ENCODE measurements around the gene PSEN1.

Gene PSEN1

GRCh38 chr14:73240816-73241480 lies 104.6 kb downstream of the PSEN1 start:
- no peak for DNase-seq (ENCODE audit: low read depth)

- DNase-seq (ENCODE audit: low read depth): no peak
These were observed 105.3 kb downstream of the PSEN1 start for GRCh38 chr14:73241481-73242165.

GRCh38 chr14:73242357-73242901 lies 106.1 kb downstream of the PSEN1 start:
- DNase-seq (ENCODE audit: low read depth): no peak

GRCh38 chr14:73243341-73243740 lies 107.0 kb downstream of the PSEN1 start:
- no peak for DNase-seq (ENCODE audit: low read depth)

- no peak for DNase-seq (ENCODE audit: low read depth)
These were observed 107.4 kb downstream of the PSEN1 start for GRCh38 chr14:73243748-73244147.

- no peak for DNase-seq (ENCODE audit: low read depth)
These were observed 108.4 kb downstream of the PSEN1 start for GRCh38 chr14:73244541-73245290.

GRCh38 chr14:73245480-73246325 lies 109.4 kb downstream of the PSEN1 start:
- peak; percentile 16 for DNase-seq (ENCODE audit: low read depth)

GRCh38 chr14:73246387-73247150 lies 110.3 kb downstream of the PSEN1 start:
- no peak for DNase-seq (ENCODE audit: low read depth)

GRCh38 chr14:73248108-73248868 lies 112.0 kb downstream of the PSEN1 start:
- DNase-seq (ENCODE audit: low read depth): no peak

- DNase-seq (ENCODE audit: low read depth): no peak
These were observed 112.8 kb downstream of the PSEN1 start for GRCh38 chr14:73249108-73249507.

GRCh38 chr14:73249564-73250316 lies 113.4 kb downstream of the PSEN1 start:
- DNase-seq (ENCODE audit: low read depth): no peak

GRCh38 chr14:73250317-73250713 lies 114.0 kb downstream of the PSEN1 start:
- no peak for DNase-seq (ENCODE audit: low read depth)

- DNase-seq (ENCODE audit: low read depth): no peak
These were observed 114.6 kb downstream of the PSEN1 start for GRCh38 chr14:73250781-73251500.

- DNase-seq (ENCODE audit: low read depth): no peak
These were observed 115.4 kb downstream of the PSEN1 start for GRCh38 chr14:73251516-73252215.

- no peak for DNase-seq (ENCODE audit: low read depth)
These were observed 116.4 kb downstream of the PSEN1 start for GRCh38 chr14:73252491-73253322.

GRCh38 chr14:73253323-73253610 lies 117.0 kb downstream of the PSEN1 start:
- no peak for DNase-seq (ENCODE audit: low read depth)

GRCh38 chr14:73253721-73254120 lies 117.4 kb downstream of the PSEN1 start:
- DNase-seq (ENCODE audit: low read depth): no peak
